ENCODE measurements around the gene SRL.
"Not testable (repeated sequence)": the region's sequence is repeated elsewhere in the genome, so short reads cannot be mapped to it uniquely, and the experiment has no call there.

SRL gene

GRCh38 chr16:4156503-4156902 lies 85.4 kb downstream of the SRL start:
- FAIRE-seq, result not testable (repeated sequence)

- not testable (repeated sequence) for FAIRE-seq
These were observed 88.5 kb downstream of the SRL start for GRCh38 chr16:4153364-4153763.

- no peak for FAIRE-seq
These were observed 89.6 kb downstream of the SRL start for GRCh38 chr16:4152267-4152666.

GRCh38 chr16:4147236-4147635 lies 94.6 kb downstream of the SRL start:
- no peak for FAIRE-seq

GRCh38 chr16:4142268-4142667 lies 99.6 kb downstream of the SRL start:
- no peak for FAIRE-seq

- FAIRE-seq, result no peak
These were observed 100.3 kb downstream of the SRL start for GRCh38 chr16:4141604-4142003.

- no peak for FAIRE-seq
These were observed 101.2 kb downstream of the SRL start for GRCh38 chr16:4140652-4141051.

GRCh38 chr16:4139968-4140367 lies 101.9 kb downstream of the SRL start:
- no peak for FAIRE-seq

All from A204.1 (cell line).